Activated CD8-positive, alpha-beta T cell treated with anti-CD3 and anti-CD28 coated beads for 36 hours (primary cell): ENCODE data around the gene MBLAC1. TPM values are rescaled to one million over a fixed set of nuclear protein-coding genes. Genes with fewer than 3 reads are reported as not detected.

Experiments used
- ATAC-seq: fragments of 200-7000 bp; cut with Tn5 transposase; one replicate; pipeline ENCODE4 v1.10.0; 2021; ENCODE audit warnings: mild to moderate bottlenecking, moderate library complexity
- CTCF ChIA-PET: fragments of 350-600 bp; sonication (Branson Sonifier 250); formaldehyde crosslinking; loops from one replicate; lab custom pipeline; 2021; ENCODE audit warnings: antibody characterized with exemption; lab: Charles Lee
- POLR2A ChIA-PET: fragments of 350-600 bp; sonication (Branson Sonifier 250); formaldehyde crosslinking; loops from one replicate; lab custom pipeline; 2021; ENCODE audit warnings: antibody characterized with exemption; lab: Charles Lee
- DNase-seq: peaks from one replicate; pipeline ENCODE4 v3.0.0-alpha.2; 2020
- H3K27ac Mint-ChIP-seq: one replicate; pipeline ENCODE4 v1.8.0; 2021; ENCODE audit warnings: mild to moderate bottlenecking, mixed read lengths
- H3K27me3 Mint-ChIP-seq: one replicate; pipeline ENCODE4 v1.8.0; 2021; ENCODE audit warnings: mixed read lengths
- H3K36me3 Mint-ChIP-seq: one replicate; pipeline ENCODE4 v1.8.0; 2021; ENCODE audit warnings: low read depth, mixed read lengths
- H3K4me1 Mint-ChIP-seq: one replicate; pipeline ENCODE4 v1.8.0; 2021; ENCODE audit warnings: low read depth, mixed read lengths
- H3K4me3 Mint-ChIP-seq: one replicate; pipeline ENCODE4 v1.8.0; 2021; ENCODE audit warnings: mild to moderate bottlenecking, moderate library complexity, mixed read lengths
- H3K9me3 Mint-ChIP-seq: one replicate; pipeline ENCODE4 v1.8.0; 2021; ENCODE audit warnings: mixed read lengths
- intact Hi-C: fragments of 100-400 bp; cut with micrococcal nuclease; formaldehyde crosslinking; loops from one replicate; pipeline ENCODE4 v1.10.0; 2022
- total RNA-seq, 2 experiments: library from RNA; stranded (reverse); gene quantifications; one replicate each; pipeline ENCODE4 v1.2.3, GENCODE V29; 2021
- TF ChIP-seq, protein P1 (sequence below): fragments of 200-600 bp; IDR thresholded peaks from one replicate; pipeline ENCODE4 v1.8.0; 2022; ENCODE audit warnings: antibody characterized with exemption, mild to moderate bottlenecking

Gene MBLAC1
- total RNA-seq, 2 experiments from 2014 or later, result 1.9 to 2.1 TPM

- no peak for ATAC-seq
- peaks cover 53% of the 10 kb centered on the region for H3K4me1 Mint-ChIP-seq
- H3K27me3 Mint-ChIP-seq, result peaks cover 10% of the 10 kb centered on the region
- ChIA-PET CTCF (interaction anchor here (0.8 to 1.8 kb wide), 5 partner anchors 17 to 45 kb away, joined by 3 to 5 read pairs (median 4); no protein-coding TSS in a partner anchor), POLR2A (no interaction called here)
- intact Hi-C loops, result no loop called here
- no peaks in the 10 kb centered on the region for H3K36me3 Mint-ChIP-seq
- H3K27ac Mint-ChIP-seq, result no peak overlapping the region
- peak overlapping the region; percentile 51 for H3K4me3 Mint-ChIP-seq
- no peak for DNase-seq
- H3K9me3 Mint-ChIP-seq, result no peaks in the 10 kb centered on the region
- TF ChIP-seq, protein P1, sequence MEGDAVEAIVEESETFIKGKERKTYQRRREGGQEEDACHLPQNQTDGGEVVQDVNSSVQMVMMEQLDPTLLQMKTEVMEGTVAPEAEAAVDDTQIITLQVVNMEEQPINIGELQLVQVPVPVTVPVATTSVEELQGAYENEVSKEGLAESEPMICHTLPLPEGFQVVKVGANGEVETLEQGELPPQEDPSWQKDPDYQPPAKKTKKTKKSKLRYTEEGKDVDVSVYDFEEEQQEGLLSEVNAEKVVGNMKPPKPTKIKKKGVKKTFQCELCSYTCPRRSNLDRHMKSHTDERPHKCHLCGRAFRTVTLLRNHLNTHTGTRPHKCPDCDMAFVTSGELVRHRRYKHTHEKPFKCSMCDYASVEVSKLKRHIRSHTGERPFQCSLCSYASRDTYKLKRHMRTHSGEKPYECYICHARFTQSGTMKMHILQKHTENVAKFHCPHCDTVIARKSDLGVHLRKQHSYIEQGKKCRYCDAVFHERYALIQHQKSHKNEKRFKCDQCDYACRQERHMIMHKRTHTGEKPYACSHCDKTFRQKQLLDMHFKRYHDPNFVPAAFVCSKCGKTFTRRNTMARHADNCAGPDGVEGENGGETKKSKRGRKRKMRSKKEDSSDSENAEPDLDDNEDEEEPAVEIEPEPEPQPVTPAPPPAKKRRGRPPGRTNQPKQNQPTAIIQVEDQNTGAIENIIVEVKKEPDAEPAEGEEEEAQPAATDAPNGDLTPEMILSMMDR, result no peak
These were observed 45.1 kb downstream of the MBLAC1 start for GRCh38 chr7:100171840-100172239.

DNA sequence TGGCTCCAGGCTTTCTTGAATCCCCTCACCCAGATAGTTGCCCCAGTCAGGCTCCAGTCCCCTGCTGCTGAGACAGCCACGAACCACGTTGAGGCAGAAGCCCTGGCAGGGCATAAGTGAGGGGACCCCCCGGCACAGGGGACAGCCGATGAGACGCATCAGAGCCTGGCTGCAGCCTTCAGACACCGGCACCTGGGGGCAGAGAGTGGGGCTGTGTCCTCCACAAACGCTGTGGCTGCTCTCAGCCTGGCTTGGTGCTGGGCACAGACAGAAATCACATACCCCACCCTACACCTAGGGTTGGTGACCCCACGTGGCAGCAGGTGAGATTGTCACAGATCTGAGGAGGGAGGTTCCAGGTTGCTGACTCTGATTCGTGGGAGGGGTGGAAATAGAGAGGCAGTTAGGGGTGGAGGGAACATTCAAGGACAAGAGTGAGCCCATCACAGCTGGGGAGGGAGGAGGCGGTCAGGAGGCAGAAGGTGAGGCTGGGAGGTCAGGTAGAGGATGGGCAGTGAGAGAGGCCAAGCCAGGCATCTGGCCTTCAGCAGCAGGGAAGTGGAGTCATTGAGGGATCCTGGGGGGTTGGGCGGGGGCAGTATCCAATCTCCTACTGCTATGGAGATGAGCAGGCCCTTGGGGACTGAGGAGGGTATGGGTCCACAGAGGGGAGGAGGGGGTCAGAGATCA is 47.2 kb downstream of the MBLAC1 start:
- peaks cover 1% of the 10 kb centered on the region for H3K9me3 Mint-ChIP-seq
- H3K27ac Mint-ChIP-seq, result no peak overlapping the region
- POLR2A ChIA-PET, result no interaction called here
- TF ChIP-seq, protein P1, result no peak
- H3K36me3 Mint-ChIP-seq, result no peaks in the 10 kb centered on the region
- intact Hi-C loops, result no loop called here
- H3K27me3 Mint-ChIP-seq, result peaks cover 6% of the 10 kb centered on the region
- peaks cover 34% of the 10 kb centered on the region for H3K4me1 Mint-ChIP-seq
- DNase-seq (no peak), ATAC-seq (no peak)
- CTCF ChIA-PET, result no interaction called here
- H3K4me3 Mint-ChIP-seq, result no peak overlapping the region

DNA sequence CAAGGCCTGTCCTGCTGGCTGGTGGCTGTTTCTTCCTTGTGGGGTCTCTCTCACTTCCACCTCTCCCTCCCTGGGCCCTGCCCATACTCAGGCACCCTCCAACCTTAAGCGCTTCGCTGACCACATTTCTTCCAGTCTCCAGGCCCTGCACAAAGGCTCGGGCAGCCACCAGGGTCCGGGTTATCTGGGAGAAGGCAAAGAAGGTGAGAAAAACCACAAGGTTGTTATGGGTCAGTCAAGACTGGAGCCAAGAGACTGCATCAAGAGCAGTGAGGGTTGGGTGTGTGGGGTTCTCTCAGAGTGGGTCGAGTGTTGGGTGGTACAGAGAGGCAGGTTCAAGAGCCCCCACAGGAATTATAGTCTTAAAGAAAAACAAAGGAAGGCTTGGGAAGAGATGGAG is 47.8 kb downstream of the MBLAC1 start:
- peaks cover 6% of the 10 kb centered on the region for H3K27me3 Mint-ChIP-seq
- peaks cover 1% of the 10 kb centered on the region for H3K9me3 Mint-ChIP-seq
- no peak overlapping the region for H3K4me3 Mint-ChIP-seq
- CTCF ChIA-PET, result no interaction called here
- no peaks in the 10 kb centered on the region for H3K36me3 Mint-ChIP-seq
- H3K27ac Mint-ChIP-seq, result no peak overlapping the region
- POLR2A ChIA-PET, result interaction anchor here (4.1 kb wide), 1 partner anchor 8 kb away, joined by 18 read pairs; no protein-coding TSS in a partner anchor
- peaks cover 28% of the 10 kb centered on the region for H3K4me1 Mint-ChIP-seq
- DNase-seq (no peak), ATAC-seq (no peak)
- TF ChIP-seq, protein P1, result no peak
- intact Hi-C loops, result no loop called here

GRCh38 chr7:100175296-100175935 is 48.6 kb downstream of the MBLAC1 start:
- TF ChIP-seq, protein P1, result no peak
- no peak overlapping the region for H3K4me3 Mint-ChIP-seq
- H3K27me3 Mint-ChIP-seq, result peaks cover 5% of the 10 kb centered on the region
- DNase-seq, result no peak
- peaks cover 23% of the 10 kb centered on the region for H3K4me1 Mint-ChIP-seq
- ATAC-seq, result no peak
- peaks cover 2% of the 10 kb centered on the region for H3K9me3 Mint-ChIP-seq
- no peak overlapping the region for H3K27ac Mint-ChIP-seq
- POLR2A ChIA-PET, result interaction anchor here (1.4 to 4.1 kb wide), 4 partner anchors 9 to 43 kb away, joined by 3 to 18 read pairs (median 4); no protein-coding TSS in a partner anchor
- CTCF ChIA-PET, result interaction anchor here (1.0 to 2.3 kb wide), 4 partner anchors 9 to 43 kb away, joined by 3 to 8 read pairs (median 5); no protein-coding TSS in a partner anchor
- intact Hi-C loops, result no loop called here
- H3K36me3 Mint-ChIP-seq, result no peaks in the 10 kb centered on the region
